ENCODE results near the gene RRP1B.
A peak's percentile ranks its signal among the peaks of the same experiment; 100 is the strongest.

The RRP1B gene

GRCh38 chr21:43684424-43684823 is 25.1 kb downstream of the RRP1B start:
- TF ChIP-seq CTCF (IDR thresholded peaks at IDR 0.05; ENCODE audit: low read length, missing control alignments): no peak
- DNase-seq (ENCODE audit: low read depth): peak; percentile 34
- H3K4me3 ChIP-seq (replicated peaks; ENCODE audit: low read depth, low read length): no peak overlapping the region

GRCh38 chr21:43686811-43687565 is 27.6 kb downstream of the RRP1B start:
- no peak overlapping the region for H3K4me3 ChIP-seq (replicated peaks; ENCODE audit: low read depth, low read length)
- no peak for TF ChIP-seq CTCF (IDR thresholded peaks at IDR 0.05; ENCODE audit: low read length, missing control alignments)
- DNase-seq (ENCODE audit: low read depth): no peak

GRCh38 chr21:43687566-43688399 is 28.4 kb downstream of the RRP1B start:
- TF ChIP-seq CTCF (IDR thresholded peaks at IDR 0.05; ENCODE audit: low read length, missing control alignments): no peak
- no peak for DNase-seq (ENCODE audit: low read depth)
- H3K4me3 ChIP-seq (replicated peaks; ENCODE audit: low read depth, low read length): no peak overlapping the region

GRCh38 chr21:43688906-43689305 is 29.5 kb downstream of the RRP1B start:
- TF ChIP-seq CTCF (IDR thresholded peaks at IDR 0.05; ENCODE audit: low read length, missing control alignments): no peak
- no peak overlapping the region for H3K4me3 ChIP-seq (replicated peaks; ENCODE audit: low read depth, low read length)
- no peak for DNase-seq (ENCODE audit: low read depth)

- DNase-seq (ENCODE audit: low read depth): no peak
- no peak for TF ChIP-seq CTCF (IDR thresholded peaks at IDR 0.05; ENCODE audit: low read length, missing control alignments)
- no peak overlapping the region for H3K4me3 ChIP-seq (replicated peaks; ENCODE audit: low read depth, low read length)
These were observed 30.4 kb downstream of the RRP1B start for GRCh38 chr21:43689556-43690337.

- no peak overlapping the region for H3K4me3 ChIP-seq (replicated peaks; ENCODE audit: low read depth, low read length)
- TF ChIP-seq CTCF (IDR thresholded peaks at IDR 0.05; ENCODE audit: low read length, missing control alignments): no peak
- DNase-seq (ENCODE audit: low read depth): no peak
These were observed 31.0 kb downstream of the RRP1B start for GRCh38 chr21:43690346-43690745.
